Breast epithelium (tissue), 4 donors: Measurements from ENCODE around the gene PIH1D2. TPM values are rescaled to one million over a fixed set of nuclear protein-coding genes. Genes with fewer than 3 reads are reported as not detected.
"Not testable (repeated sequence)": the region's sequence is repeated elsewhere in the genome, so short reads cannot be mapped to it uniquely, and the experiment has no call there.

ENCODE experiments used
- DNase-seq, 2 donors: peaks; one replicate each; pipeline ENCODE4 v3.0.0-alpha.2; 2019; ENCODE audit warnings: low spot score in 2 of 2
- H3K27ac ChIP-seq, 2 donors: fragments of 200-600 bp; sonication (generic) in 1 of 2; one replicate each; pipeline ENCODE4 v1.5.1; 2016 to 2019; ENCODE audit warnings: mild to moderate bottlenecking in 1 of 2
- H3K27me3 ChIP-seq, 2 donors: fragments of 200-600 bp; sonication (generic) in 1 of 2; one replicate each; pipeline versions ENCODE4 v1.5.1 to v1.6.0; 2017 to 2019; ENCODE audit warnings: control low read depth in 1 of 2, mild to moderate bottlenecking in 1 of 2
- H3K36me3 ChIP-seq: fragments of 200-600 bp; one replicate; pipeline ENCODE4 v1.5.1; 2019
- H3K4me1 ChIP-seq, 2 donors: fragments of 200-600 bp; sonication (generic); one replicate each; pipeline ENCODE4 v1.5.1; 2016 to 2019; ENCODE audit warnings: control low read depth in 1 of 2
- H3K4me3 ChIP-seq, 3 donors: fragments of 200-600 bp; sonication (generic); 1 replicate in 2 of 3; 2 replicates in 1 of 3; pipeline ENCODE4 v1.5.1; 2016 to 2019; ENCODE audit warnings: mild to moderate bottlenecking in 3 of 3, moderate library complexity in 2 of 3
- H3K9me3 ChIP-seq, 2 donors: fragments of 200-600 bp; sonication (generic) in 1 of 2; one replicate each; pipeline ENCODE4 v1.5.1; 2016 to 2019; ENCODE audit warnings: control low read depth in 1 of 2
- CTCF ChIP-seq, 3 donors: fragments of 450-650 bp; IDR thresholded peaks; one replicate each; pipeline ENCODE4 v1.5.1; 2016 to 2017; ENCODE audit warnings: antibody characterized with exemption in 3 of 3, mild to moderate bottlenecking in 3 of 3, moderate library complexity in 3 of 3
- POLR2A ChIP-seq: fragments of 450-650 bp; IDR thresholded peaks from one replicate; pipeline ENCODE4 v1.6.1; 2016; ENCODE audit warnings: antibody characterized with exemption, mild to moderate bottlenecking, moderate library complexity
- POLR2AphosphoS5 ChIP-seq, 3 donors: sonication (generic); formaldehyde crosslinking; IDR thresholded peaks; one replicate each; pipeline ENCODE4 v1.6.1; 2017; ENCODE audit warnings: antibody characterized with exemption in 3 of 3
- intact Hi-C: fragments of 100-400 bp; cut with DNase I; formaldehyde crosslinking; loops from one replicate; pipeline ENCODE4 v1.15.1; 2023; ENCODE audit warnings: low total_unique reads
- total RNA-seq, 3 donors: library from RNA; depleted of rRNA; stranded (reverse); fragments of >200 nt; gene quantifications; one replicate each; pipeline ENCODE4 v1.1.0, GENCODE V29; 2016

The PIH1D2 gene
- total RNA-seq, 3 donors from 2014 or later, result 1.3 to 5.4 (median 3.3) TPM

DNA sequence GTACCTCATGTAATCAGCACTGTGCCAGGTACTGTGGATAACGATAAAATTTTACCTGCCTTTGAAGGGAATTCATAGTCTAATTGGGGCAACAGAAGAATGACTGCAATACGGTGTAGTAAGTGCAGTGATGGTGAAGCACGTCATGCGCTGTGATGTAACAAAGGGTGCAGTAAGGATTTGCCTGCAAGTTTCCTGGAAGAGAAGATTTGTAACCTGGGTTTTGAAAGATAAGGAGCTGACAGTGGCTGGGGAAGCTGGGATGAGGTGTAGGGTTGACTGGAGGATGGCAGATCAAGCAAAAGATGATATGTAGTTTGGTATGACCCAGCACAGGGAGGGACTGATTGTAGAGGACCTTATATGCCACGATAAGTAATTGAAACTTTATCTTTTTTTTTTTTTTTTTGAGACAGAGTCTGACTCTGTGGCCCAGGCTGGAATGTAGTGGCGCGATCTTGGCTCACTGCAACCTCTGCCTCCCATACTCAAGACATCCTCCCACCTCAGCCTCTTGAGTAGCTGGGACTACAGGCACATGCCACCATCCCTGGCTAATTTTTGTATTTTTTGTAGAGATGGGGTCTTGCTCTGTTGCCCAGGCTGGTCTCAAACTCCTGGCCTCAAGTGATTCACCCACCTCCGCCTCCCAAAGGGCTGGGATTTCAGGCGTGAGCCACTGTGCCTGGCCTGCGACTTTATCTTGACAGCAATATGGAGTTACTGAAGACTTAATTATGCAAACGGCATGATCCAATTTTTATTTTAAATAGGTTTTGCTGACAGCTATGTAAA lies 24.1 kb upstream of the PIH1D2 start:
- H3K9me3 ChIP-seq, result no peaks in the 10 kb centered on the region
- no peak overlapping the region for H3K4me3 ChIP-seq
- intact Hi-C loops, result no loop called here
- no peaks in the 10 kb centered on the region for H3K27me3 ChIP-seq
- no peak for DNase-seq
- no peaks in the 10 kb centered on the region for H3K4me1 ChIP-seq
- H3K27ac ChIP-seq, result no peak overlapping the region
- H3K36me3 ChIP-seq, result no peaks in the 10 kb centered on the region
- TF ChIP-seq POLR2A, result no peak
- TF ChIP-seq POLR2AphosphoS5 (IDR thresholded peaks at IDR 0.05), result no peak
- TF ChIP-seq CTCF (IDR thresholded peaks at IDR 0.05), result no peak

DNA sequence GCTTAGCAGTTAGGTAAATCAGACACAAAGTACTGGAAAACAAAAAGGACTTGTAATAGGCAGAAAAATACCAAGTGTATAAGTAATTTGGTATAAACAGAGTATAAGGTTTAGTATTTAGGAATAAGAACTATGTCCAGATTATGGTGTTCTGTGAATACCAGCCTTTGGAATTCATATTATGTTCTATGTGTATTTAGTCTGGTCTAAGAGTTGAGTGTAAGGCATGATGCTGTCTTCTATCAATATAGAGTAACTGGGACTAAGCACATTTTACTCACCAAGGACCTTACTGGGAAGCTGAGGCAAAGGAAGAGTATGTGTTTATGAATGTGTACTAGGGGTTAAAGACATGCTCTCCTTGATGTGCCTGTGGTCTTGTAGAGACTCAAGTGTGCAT lies 22.4 kb upstream of the PIH1D2 start:
- H3K27me3 ChIP-seq, result no peaks in the 10 kb centered on the region
- no peaks in the 10 kb centered on the region for H3K4me1 ChIP-seq
- no peak overlapping the region for H3K4me3 ChIP-seq
- TF ChIP-seq CTCF (IDR thresholded peaks at IDR 0.05), result no peak
- TF ChIP-seq POLR2A, result no peak
- no peak for TF ChIP-seq POLR2AphosphoS5 (IDR thresholded peaks at IDR 0.05)
- no peak overlapping the region for H3K27ac ChIP-seq
- H3K36me3 ChIP-seq, result peaks cover 3% of the 10 kb centered on the region
- DNase-seq, result no peak
- no peaks in the 10 kb centered on the region for H3K9me3 ChIP-seq
- intact Hi-C loops, result no loop called here

DNA sequence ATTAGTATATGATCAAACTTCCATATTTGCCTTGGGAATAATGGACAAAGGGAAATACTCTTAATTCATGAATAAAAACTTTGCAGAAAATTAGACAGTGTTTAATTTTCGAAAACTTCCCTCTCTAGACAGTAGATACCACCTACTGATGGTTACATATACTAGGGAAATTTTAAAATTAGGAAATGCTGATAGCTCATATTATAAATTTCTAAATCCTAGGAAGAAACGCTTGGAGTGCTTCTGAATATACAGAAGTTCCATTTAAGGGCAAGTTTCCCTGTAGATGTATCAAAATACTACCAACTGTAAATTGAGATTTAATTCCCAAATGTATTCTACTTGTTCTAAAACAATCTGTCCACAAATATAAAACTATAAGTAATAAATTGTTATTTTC lies 21.5 kb upstream of the PIH1D2 start:
- H3K27me3 ChIP-seq, H3K27ac ChIP-seq, H3K9me3 ChIP-seq, H3K4me1 ChIP-seq, H3K36me3 ChIP-seq, intact Hi-C loops, DNase-seq, H3K4me3 ChIP-seq: not testable (repeated sequence)

DNA sequence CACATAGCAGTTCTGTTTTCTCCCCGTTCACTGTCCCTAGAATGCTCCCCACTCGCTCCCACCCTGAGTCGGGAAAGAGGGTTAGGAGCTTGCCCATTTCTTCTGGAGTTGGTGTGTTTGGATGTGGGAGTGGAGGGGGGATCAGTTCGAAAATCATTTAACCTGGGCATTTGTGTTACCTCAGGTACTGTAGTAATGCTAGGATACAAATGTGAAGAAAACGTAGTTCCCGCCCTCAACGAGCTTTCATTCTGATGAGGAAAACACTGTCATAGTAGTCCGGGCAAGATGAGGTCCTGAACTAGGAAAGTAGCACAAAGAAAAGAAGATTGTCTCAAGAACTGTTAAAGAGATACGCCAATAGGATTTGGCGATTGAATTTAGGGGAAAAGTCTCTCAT lies 13.4 kb upstream of the PIH1D2 start:
- peak overlapping the region; percentile 71 to 84 (median 79) for H3K4me3 ChIP-seq
- H3K27ac ChIP-seq, result peak overlapping the region; percentile 79 to 87
- no peaks in the 10 kb centered on the region for H3K27me3 ChIP-seq
- no peaks in the 10 kb centered on the region for H3K9me3 ChIP-seq
- no peak for DNase-seq
- H3K4me1 ChIP-seq, result peaks cover 0 to 8% of the 10 kb centered on the region in 2 donors
- TF ChIP-seq CTCF (IDR thresholded peaks at IDR 0.05), result no peak
- no peak for TF ChIP-seq POLR2A
- TF ChIP-seq POLR2AphosphoS5 (IDR thresholded peaks at IDR 0.05), result no peak
- H3K36me3 ChIP-seq, result peaks cover 5% of the 10 kb centered on the region
- intact Hi-C loops, result no loop called here

DNA sequence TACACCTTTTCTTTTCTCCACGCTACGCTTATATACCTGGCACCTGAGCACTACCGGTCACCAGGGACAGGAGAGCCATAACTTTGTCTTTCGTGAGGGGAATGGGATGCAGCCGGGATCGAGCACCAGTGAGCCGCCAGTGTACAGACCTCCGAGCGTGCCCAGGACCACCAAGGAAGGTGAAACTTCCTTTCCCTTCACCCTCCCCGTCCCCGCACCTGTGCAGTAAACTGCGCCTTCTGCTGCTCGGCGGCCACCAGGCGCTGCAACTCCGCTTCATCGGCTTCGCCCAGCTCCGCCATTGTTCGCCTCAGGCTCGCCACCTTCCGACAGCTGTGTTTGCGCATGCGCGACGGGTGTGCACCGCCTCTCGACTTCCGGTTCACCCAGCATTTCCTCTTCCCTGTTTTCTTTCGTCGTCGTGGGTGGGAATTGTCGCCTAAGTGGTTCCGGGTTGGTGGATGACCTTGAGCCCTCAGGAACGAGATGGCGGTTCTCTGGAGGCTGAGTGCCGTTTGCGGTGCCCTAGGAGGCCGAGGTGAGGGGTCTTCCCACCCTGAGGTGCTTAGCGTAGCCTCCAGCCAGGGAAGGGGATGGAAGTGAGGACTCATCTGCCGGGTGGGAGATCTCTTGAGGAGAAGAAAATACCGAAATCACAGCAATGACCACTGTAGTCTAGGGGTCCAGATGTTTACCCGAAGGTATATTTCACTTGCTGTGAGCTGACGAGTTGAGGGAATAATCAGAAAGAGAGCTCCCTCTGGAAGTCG lies 12.8 kb upstream of the PIH1D2 start, which contains the start of the genes SDHD and TIMM8B:
TSS of gene SDHD (plus strand) at position 452 of the 770 bp plus-strand sequence. CDS start at position 487, 35 bp downstream.
TSS of gene TIMM8B (minus strand) at position 335 of the 770 bp plus-strand sequence. CDS start at position 302, 33 bp downstream.
- Histone ChIP-seq H3K4me3 (peak within 1 kb of the TSS; percentile 71 to 84 (median 79)), H3K36me3 (peaks cover 5% of the 10 kb centered on the region), H3K4me1 (peaks cover 0 to 8% of the 10 kb centered on the region in 2 donors), H3K27me3 (no peaks in the 10 kb centered on the region), H3K9me3 (no peaks in the 10 kb centered on the region), H3K27ac (peak within 1 kb of the TSS; percentile 79 to 87)
- TF ChIP-seq POLR2AphosphoS5 (IDR thresholded peaks at IDR 0.05) (peak in 2 of 3 donors; percentile 89 to 95), CTCF (IDR thresholded peaks at IDR 0.05) (peak in 2 of 3 donors; percentile 30 to 54), POLR2A (peak; percentile 51)
- intact Hi-C loops, result no loop called here
- peak; percentile 95 to 96 for DNase-seq
